Measurements from ENCODE around the gene HPSE2. TPM values are rescaled to one million over a fixed set of nuclear protein-coding genes. Genes with fewer than 3 reads are reported as not detected.
A peak's percentile ranks its signal among the peaks of the same experiment; 100 is the strongest.

The HPSE2 gene
- total RNA-seq (not detected in 2 replicates), polyA plus RNA-seq (not detected in 2 replicates), polyA minus RNA-seq (not detected in 2 replicates)
- 0.05 TPM for total RNA-seq (2013)

GRCh38 chr10:99235658-99236626 lies at the start of gene HPSE2:
HPSE2 (minus strand) TSS chr10:99235852.
- Mint-ChIP-seq H3K9me3 (ENCODE audit: insufficient read depth) (no peaks in the 10 kb centered on the region), H3K4me3 (peak within 1 kb of the TSS; percentile 53), H3K4me1 (peaks cover 26% of the 10 kb centered on the region), H3K27ac (no peak within 1 kb of the TSS), H3K27me3 (peaks cover 64% of the 10 kb centered on the region)
- POLR2A ChIA-PET = interaction anchor here (0.6 kb wide), 1 partner anchor 20 kb away, joined by 7 read pairs; no protein-coding TSS in a partner anchor
- Histone ChIP-seq H3K79me2 (ENCODE audit: control insufficient read depth, insufficient read depth, low read length) (no peaks in the 10 kb centered on the region), H3K4me1 (ENCODE audit: control insufficient read depth in 2 of 2, insufficient read depth in 2 of 2, low read length in 2 of 2) (peaks cover 40 to 53% of the 10 kb centered on the region in 2 donors), H4K20me1 (ENCODE audit: control insufficient read depth, insufficient read depth, low read length, poor library complexity, severe bottlenecking) (no peaks in the 10 kb centered on the region), H3K9ac (ENCODE audit: low read length) (no peak within 1 kb of the TSS), H3K27ac (ENCODE audit: low read length in 2 of 2) (no peak within 1 kb of the TSS), H3K4me3 (ENCODE audit: control extremely low read depth in 1 of 5, extremely low read depth in 1 of 5, insufficient read depth in 1 of 5, low read depth in 2 of 5, low read length in 4 of 5) (peak within 1 kb of the TSS in 1 of 5 experiments; percentile 50), H3K36me3 (replicated peaks in 1 of 2; ENCODE audit: control extremely low read depth in 1 of 2, control insufficient read depth in 1 of 2, extremely low read depth in 1 of 2, insufficient read depth in 2 of 2, low read length in 1 of 2) (no peaks in the 10 kb centered on the region), H3K4me2 (replicated peaks; ENCODE audit: low read depth, low read length, poor library complexity, severe bottlenecking) (peak within 1 kb of the TSS; percentile 65), H2AFZ (ENCODE audit: insufficient read depth, low read depth, low read length, poor library complexity, severe bottlenecking) (no peak within 1 kb of the TSS), H3K27me3 (replicated peaks in 1 of 4; ENCODE audit: control extremely low read depth in 1 of 4, control insufficient read depth in 3 of 4, insufficient read depth in 4 of 4, low read length in 3 of 4) (peaks cover 5 to 70% (median 52%) of the 10 kb centered on the region in 4 experiments), H3K9me3 (ENCODE audit: control extremely low read depth in 1 of 3, control insufficient read depth in 2 of 3, insufficient read depth in 1 of 3, low read length in 2 of 3) (peaks cover 2 to 53% (median 45%) of the 10 kb centered on the region in 3 donors)
- TF ChIP-seq CTCF (IDR thresholded peaks at IDR 0.05) (no peak), EZH2 (IDR thresholded peaks at IDR 0.05; ENCODE audit: borderline replicate concordance, insufficient read depth, low read depth, low read length, poor library complexity, severe bottlenecking) (no peak)
- 9% methylated on average over 24 of the region's 43 CpGs for WGBS (ENCODE audit: insufficient coverage)
- intact Hi-C loops (cut with micrococcal nuclease) = no loop called here
- DNase-seq (no peak), ATAC-seq (ENCODE audit: low read depth) (no peak)
- CTCF ChIA-PET = no interaction called here

GRCh38 chr10:99280472-99280871 lies 44.8 kb upstream of the HPSE2 start:
- no peaks in the 10 kb centered on the region for H4K20me1 ChIP-seq (ENCODE audit: control insufficient read depth, insufficient read depth, low read length, poor library complexity, severe bottlenecking)
- no peak overlapping the region for H3K9ac ChIP-seq (ENCODE audit: low read length)
- Mint-ChIP-seq H3K27me3 (peaks cover 25% of the 10 kb centered on the region), H3K4me1 (peaks cover 7% of the 10 kb centered on the region), H3K9me3 (ENCODE audit: insufficient read depth) (peaks cover 4% of the 10 kb centered on the region), H3K27ac (no peak overlapping the region), H3K4me3 (no peak overlapping the region)
- H3K4me2 ChIP-seq (replicated peaks; ENCODE audit: low read depth, low read length, poor library complexity, severe bottlenecking) = no peak overlapping the region
- intact Hi-C loops (cut with micrococcal nuclease) = no loop called here
- TF ChIP-seq CTCF (IDR thresholded peaks at IDR 0.05) = no peak
- no peak for TF ChIP-seq EZH2 (IDR thresholded peaks at IDR 0.05; ENCODE audit: borderline replicate concordance, insufficient read depth, low read depth, low read length, poor library complexity, severe bottlenecking)
- H3K79me2 ChIP-seq (ENCODE audit: control insufficient read depth, insufficient read depth, low read length) = no peaks in the 10 kb centered on the region
- no peak for DNase-seq
- H3K4me1 ChIP-seq (ENCODE audit: control insufficient read depth in 2 of 2, insufficient read depth in 2 of 2, low read length in 2 of 2) = no peaks in the 10 kb centered on the region
- no peak overlapping the region for H3K27ac ChIP-seq (ENCODE audit: low read length in 2 of 2)
- no peaks in the 10 kb centered on the region for H3K36me3 ChIP-seq (replicated peaks in 1 of 2; ENCODE audit: control extremely low read depth in 1 of 2, control insufficient read depth in 1 of 2, extremely low read depth in 1 of 2, insufficient read depth in 2 of 2, low read length in 1 of 2)
- H2AFZ ChIP-seq (ENCODE audit: insufficient read depth, low read depth, low read length, poor library complexity, severe bottlenecking) = no peak overlapping the region
- peaks cover 3 to 8% (median 5%) of the 10 kb centered on the region in 3 donors for H3K9me3 ChIP-seq (ENCODE audit: control extremely low read depth in 1 of 3, control insufficient read depth in 2 of 3, insufficient read depth in 1 of 3, low read length in 2 of 3)
- ATAC-seq (ENCODE audit: low read depth) = no peak
- CTCF ChIA-PET = interaction anchor here (1.5 kb wide), 1 partner anchor 813 kb away, joined by 4 read pairs; no protein-coding TSS in a partner anchor
- H3K4me3 ChIP-seq (ENCODE audit: control extremely low read depth in 1 of 5, extremely low read depth in 1 of 5, insufficient read depth in 1 of 5, low read depth in 2 of 5, low read length in 4 of 5) = no peak overlapping the region
- POLR2A ChIA-PET = no interaction called here
- WGBS (ENCODE audit: insufficient coverage) = 11% methylated on average over 1 of the region's 2 CpGs
- peaks cover 0 to 7% (median 0%) of the 10 kb centered on the region in 4 experiments for H3K27me3 ChIP-seq (replicated peaks in 1 of 4; ENCODE audit: control extremely low read depth in 1 of 4, control insufficient read depth in 3 of 4, insufficient read depth in 4 of 4, low read length in 3 of 4)
